GM19099 (cell line): ENCODE results near the gene GOT1.

Experiments
- POLR2A ChIP-seq: IDR thresholded peaks from 3 replicates; pipeline ENCODE4 v1.6.1; 2011; ENCODE audit warnings: low read depth; ENCODE audit not compliant: insufficient read length; ENCODE audit errors: extremely low read depth

GOT1 gene

GRCh38 chr10:99389729-99390480 is 40.5 kb downstream of the GOT1 start:
- TF ChIP-seq POLR2A, result no peak

DNA sequence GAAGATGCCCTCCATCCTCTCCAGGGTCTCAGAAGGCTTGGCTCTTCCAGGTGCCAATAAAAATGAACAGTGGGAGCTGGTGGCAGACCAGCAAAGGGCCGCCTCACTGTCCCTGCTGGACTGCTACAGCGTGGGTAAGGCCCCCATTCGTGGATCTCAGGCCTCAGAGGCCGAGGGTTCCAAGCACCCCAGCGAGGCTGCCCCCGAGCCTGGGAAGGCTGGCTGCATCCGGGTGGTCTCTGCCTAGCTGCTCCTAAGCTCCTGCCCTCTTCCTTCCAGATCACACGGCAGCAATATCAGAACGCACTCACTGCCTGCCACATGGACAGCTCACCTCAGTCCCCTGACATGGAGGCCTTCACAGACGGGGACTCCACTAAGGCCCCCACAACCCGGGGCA is 42.9 kb downstream of the GOT1 start:
- TF ChIP-seq POLR2A, result no peak

DNA sequence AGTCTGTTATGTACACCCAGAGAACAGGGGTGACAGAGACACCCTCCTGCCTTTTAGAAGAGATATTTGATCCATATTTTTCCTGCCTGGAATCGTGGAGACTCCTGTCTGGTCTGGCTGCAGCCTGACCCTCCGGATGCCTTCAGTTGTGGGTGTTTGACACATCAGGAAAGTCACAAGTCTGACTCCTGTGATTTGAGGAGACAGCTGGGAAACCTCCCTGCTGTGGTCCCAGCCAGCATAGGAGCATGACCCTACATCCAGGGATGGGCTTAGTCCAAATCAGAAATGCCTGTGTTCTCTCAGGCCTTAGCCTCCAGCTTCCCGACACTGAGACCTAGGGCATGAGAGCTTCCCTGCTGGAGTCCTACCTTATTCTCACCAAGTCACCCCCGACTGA is 43.4 kb downstream of the GOT1 start:
- TF ChIP-seq POLR2A, result no peak

- no peak for TF ChIP-seq POLR2A
These were observed 48.2 kb downstream of the GOT1 start for GRCh38 chr10:99382176-99382575.

DNA sequence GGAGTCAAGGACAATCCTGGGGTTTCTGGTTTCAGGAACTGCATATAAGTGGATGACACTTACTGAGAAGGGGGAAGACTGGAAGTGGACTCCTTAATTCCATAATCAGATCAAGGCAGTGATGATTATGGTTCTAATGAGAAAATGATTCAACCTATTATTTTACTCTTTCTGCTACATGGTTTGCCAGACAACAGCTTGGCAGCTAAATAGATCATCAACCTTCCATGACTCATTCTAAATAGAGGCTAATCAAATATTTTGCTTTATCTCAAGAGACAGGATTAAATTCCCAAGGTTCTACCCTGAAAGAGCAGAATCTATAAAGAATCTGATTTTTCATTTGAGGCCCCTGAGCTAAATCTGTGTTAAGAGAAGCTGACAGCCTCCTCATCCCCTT is 55.0 kb downstream of the GOT1 start:
- TF ChIP-seq POLR2A, result no peak

DNA sequence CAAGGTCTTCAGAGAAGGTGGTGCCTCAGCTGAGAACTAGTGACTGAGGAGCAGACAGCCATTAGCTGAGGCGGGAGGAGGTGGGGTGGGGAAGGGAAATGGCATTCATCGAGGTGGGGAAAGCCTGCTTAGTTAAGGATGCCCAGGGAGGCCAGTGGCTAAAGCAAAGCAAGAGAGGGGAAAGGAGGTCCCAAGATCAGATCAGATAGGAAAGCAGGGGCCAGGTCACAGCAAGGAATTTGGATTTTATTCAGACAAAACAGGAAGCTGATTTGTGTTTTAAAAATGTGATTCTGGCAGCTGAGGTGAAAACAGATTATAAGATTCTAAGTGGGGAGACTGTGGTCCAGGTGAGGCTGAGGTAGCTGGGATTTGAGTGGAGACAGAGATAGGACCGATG is 55.5 kb downstream of the GOT1 start:
- TF ChIP-seq POLR2A, result no peak

DNA sequence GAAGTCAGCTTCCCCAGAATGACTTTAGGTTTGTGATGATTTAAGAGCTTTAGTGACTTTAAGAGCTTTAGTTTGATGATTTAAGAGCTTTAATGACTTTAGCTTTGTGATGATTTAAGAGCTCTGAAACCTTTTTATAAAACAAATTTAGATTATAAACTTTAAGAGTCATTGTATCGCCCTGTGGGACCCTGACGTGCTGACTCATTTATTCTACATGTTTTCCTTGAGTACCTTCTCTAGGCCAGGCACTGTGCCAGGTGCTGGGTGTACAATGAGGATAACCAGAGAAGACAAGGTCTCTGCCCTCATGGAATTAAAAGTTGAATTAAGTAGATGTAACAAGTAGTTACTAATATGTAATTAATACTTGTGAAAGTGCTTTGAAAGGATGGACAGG is 55.9 kb downstream of the GOT1 start:
- TF ChIP-seq POLR2A, result no peak

DNA sequence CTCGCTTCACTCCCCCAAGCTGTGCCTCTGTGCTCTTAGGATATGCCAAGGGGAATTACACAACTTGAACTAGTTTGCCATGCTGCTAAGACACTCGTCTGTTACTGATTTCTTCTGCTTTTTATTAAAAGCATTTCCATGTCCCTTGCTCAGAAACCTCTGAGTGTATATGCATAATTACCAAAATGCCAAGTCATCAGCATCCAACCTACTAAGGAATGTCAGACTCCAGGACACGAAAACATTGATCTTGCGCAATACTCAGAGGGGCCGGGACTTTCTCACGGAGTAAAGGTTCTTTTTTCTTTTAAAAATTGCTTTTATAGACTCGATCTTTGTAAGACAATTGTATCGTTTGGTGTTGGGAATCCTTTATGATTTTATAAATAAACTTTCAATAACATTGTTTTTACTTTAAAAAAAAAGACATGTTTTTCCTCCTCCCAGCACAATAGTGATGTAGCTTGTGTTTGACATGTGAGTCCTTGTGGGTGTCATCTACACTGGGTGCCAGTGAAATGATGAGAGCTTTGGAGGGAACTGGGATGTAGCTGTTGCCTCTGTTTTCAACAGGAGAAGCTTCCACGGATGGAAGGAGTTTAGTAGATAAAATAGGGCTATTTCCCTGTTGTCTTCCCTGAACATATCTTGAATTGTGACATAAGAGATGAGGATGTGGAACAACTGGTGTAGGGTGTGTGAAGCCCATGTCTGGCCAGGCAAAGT is 57.7 kb downstream of the GOT1 start:
- TF ChIP-seq POLR2A, result no peak

DNA sequence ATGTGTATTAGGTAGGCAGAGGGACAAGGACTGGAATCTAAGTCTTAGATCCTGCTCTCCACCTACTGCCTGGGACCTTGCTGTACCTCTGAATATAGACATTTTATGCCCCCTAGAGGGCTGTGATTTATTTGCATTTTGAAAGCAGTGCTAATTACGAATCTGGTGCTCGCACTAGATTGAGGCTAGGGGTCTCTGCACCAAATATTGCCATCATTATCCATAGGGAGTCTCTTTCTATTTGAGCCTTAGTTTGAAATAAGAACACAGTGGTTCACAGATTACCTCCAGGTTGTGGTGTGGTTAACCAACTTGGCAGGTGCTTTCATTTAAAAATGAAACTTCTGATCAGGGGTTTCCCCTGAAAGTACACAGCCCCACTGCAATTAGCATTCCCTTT is 59.4 kb downstream of the GOT1 start:
- TF ChIP-seq POLR2A, result no peak

DNA sequence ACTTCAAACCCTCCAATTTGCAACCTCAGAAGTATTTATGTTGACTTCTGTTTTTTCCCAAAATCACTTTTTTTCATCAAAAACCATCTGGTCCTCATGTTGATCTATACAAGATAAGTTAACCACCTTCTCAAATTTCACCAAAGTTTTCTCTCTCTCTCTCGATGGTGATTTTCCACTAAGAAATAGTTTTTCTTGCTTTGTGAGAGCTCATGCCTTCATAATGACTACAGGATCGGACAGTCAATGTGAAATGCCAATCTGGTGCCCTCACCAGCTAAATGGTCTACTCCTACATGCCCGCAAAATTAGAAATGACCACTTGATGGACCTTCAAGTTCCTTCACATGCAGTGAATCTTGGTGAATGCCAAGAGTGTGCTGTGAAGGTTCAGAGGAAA is 60.9 kb downstream of the GOT1 start:
- no peak for TF ChIP-seq POLR2A

DNA sequence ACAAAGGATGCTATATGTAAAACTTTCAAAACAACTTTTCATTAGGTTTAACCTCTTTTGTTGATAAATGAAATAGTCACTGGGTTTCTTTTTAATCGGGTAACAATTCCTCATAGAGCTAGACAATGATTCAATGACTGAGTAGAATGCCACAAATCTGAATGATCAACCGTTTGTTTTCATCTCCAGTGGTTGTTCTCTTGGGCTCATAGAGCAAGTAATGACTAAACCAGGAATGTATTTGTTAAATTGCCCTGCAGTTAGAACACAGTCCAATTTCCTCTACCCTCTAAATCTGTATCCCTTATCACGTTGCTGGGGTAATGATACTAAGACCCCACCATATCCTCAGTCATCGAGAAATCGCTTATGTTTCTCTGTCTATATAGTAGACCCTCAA is 61.3 kb downstream of the GOT1 start:
- TF ChIP-seq POLR2A, result no peak

DNA sequence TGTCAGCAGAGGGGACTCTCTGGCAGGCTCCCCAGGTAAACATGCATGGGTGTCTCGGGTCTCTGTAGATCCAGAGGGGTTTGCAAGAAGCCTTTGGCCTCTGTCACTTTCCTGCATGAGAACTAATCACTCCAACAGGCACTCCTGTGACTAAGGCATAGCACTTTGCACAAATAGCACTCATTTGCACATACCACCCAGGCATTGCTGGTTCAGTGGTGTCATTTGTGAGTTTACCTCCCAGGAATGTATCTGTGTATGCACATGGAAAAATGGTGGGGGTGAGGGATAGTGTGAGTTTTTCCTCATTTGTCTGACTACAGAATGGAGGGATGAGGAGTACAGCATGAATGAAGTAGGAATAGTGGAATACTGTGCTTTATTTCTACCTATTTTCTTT is 61.8 kb downstream of the GOT1 start:
- TF ChIP-seq POLR2A, result no peak

- no peak for TF ChIP-seq POLR2A
These were observed 63.8 kb downstream of the GOT1 start for GRCh38 chr10:99366666-99367065.

DNA sequence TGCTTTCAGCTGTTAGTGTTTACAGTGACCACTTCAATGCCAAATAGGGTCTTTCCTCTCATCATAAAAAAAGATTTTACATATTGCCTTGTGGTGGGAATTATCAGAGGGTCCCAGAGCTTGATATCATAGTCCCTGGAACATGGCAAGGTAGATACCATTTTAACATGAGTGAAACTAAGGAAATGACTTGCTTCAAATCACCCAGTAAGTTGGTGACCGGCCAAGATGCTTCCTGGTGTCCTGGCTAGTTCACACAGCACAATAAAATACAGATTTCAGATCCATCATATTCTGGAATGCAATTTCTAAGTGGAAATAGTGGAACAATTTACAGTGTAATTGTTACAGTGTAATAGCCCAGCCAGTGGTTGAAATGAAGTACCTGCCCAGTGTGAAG is 64.7 kb downstream of the GOT1 start:
- TF ChIP-seq POLR2A, result no peak

DNA sequence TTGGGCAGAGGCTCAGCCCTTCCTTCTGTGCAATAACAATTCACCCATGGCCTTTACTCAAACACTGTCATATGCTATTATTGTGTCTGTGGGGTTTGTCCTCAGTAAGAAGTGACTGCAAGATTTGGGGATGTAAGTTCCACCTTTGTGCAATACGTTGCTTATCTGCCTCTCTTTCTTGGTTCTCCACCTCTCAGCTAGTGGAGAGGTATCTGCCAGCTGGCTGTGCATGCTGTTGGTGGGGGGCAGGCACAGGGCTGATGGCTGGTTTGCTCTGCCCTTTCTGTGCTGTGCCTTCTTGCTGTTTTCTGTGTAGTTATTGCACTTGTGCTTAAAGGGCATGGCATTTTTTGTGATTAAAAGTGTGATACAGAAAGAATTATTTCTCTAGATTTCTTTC is 65.1 kb downstream of the GOT1 start:
- no peak for TF ChIP-seq POLR2A

GRCh38 chr10:99364125-99364524 is 66.3 kb downstream of the GOT1 start:
- TF ChIP-seq POLR2A, result no peak

GRCh38 chr10:99360934-99361333 is 69.5 kb downstream of the GOT1 start:
- TF ChIP-seq POLR2A, result no peak

DNA sequence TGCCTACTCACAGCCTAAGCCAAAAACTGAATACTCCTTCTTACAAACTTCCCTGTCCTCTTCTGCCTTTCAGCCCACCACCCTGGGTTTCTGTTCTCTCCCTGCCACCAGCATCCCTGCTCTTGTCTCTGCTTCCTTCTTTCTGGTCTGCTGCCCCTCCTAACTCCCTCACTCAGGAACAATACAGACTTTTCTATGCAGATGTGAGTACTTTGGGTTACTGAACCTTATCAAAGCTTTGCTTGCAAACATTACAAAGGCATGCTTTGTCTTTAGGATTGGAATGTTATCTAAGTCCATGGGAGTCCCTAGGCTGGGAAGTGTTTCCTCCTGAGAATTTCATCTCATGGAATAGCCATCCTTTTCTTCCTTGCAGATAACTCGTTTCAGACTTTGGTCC is 72.3 kb downstream of the GOT1 start:
- no peak for TF ChIP-seq POLR2A

DNA sequence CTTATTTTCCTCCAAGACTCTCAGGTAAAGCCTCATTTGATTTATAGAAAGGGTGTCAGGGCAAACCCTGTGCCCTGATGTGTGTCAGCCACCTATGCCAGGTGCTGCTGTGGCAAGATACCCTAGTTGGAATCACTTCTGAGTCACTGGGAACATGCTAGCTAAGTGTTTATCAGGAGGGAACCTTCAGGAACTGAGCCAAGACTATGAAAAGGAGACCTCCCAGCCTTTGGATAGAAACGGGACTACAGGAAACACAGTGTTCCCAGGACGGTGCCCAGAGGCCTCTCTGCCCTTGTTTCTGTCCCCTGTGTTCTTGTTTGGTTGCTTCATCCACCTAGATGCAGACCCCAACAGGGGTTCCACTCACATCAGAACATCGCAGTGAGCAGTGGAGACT is 72.7 kb downstream of the GOT1 start:
- no peak for TF ChIP-seq POLR2A
